Activated CD4-positive, alpha-beta T cell treated with anti-CD3 and anti-CD28 coated beads for 4 hours (primary cell): ENCODE results near the gene TIAM2.

Experiments used
- DNase-seq, 2 donors: peaks; one replicate each; pipeline ENCODE4 v3.0.0-alpha.2; 2020

TIAM2 gene

GRCh38 chr6:155241966-155242365, 246.9 kb downstream of the TIAM2 start:
- no peak for DNase-seq

GRCh38 chr6:155244434-155244833, 249.3 kb downstream of the TIAM2 start:
- DNase-seq, result no peak

GRCh38 chr6:155245193-155245592, 250.1 kb downstream of the TIAM2 start:
- DNase-seq, result no peak

DNA sequence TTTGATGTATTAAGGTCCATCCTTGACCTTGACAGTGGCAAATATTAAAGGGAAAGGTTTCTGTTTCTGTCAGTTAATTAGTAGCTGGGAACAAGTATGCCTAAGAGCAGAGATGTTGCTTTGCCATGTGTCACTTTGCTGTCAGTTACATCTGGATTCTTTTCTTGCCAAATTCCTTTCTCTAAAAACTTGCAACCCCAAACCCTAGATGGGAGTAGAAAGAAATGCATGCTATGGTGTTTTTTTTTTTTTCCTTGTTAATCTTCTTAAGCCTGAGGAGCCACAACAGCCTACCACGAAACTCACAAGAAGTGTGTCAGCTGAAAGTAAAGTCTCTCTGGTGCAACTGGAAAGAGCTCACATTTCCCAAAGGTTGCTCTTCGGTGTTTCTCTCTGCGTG, 250.7 kb downstream of the TIAM2 start:
- DNase-seq, result no peak

DNA sequence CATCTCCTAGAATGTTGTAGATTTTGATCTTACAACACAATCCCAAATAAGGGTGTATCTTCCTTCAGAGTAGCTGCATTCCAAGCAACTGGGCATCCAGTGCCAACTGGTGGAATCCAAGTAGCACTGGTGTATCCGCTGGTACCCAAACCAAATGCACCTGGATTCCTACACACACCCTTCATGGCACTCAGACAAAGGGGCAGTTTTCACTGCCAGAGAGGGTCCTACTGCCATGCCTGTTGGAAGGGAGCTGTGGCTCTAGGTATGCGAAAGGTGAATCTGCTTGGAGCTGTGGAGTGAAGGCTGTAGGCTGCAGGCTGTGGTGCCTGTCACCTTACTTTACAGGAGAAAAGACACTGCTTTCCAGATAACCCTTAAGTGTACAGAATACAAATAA, 251.7 kb downstream of the TIAM2 start:
- no peak for DNase-seq

GRCh38 chr6:155247618-155248007, 252.5 kb downstream of the TIAM2 start:
- no peak for DNase-seq

DNA sequence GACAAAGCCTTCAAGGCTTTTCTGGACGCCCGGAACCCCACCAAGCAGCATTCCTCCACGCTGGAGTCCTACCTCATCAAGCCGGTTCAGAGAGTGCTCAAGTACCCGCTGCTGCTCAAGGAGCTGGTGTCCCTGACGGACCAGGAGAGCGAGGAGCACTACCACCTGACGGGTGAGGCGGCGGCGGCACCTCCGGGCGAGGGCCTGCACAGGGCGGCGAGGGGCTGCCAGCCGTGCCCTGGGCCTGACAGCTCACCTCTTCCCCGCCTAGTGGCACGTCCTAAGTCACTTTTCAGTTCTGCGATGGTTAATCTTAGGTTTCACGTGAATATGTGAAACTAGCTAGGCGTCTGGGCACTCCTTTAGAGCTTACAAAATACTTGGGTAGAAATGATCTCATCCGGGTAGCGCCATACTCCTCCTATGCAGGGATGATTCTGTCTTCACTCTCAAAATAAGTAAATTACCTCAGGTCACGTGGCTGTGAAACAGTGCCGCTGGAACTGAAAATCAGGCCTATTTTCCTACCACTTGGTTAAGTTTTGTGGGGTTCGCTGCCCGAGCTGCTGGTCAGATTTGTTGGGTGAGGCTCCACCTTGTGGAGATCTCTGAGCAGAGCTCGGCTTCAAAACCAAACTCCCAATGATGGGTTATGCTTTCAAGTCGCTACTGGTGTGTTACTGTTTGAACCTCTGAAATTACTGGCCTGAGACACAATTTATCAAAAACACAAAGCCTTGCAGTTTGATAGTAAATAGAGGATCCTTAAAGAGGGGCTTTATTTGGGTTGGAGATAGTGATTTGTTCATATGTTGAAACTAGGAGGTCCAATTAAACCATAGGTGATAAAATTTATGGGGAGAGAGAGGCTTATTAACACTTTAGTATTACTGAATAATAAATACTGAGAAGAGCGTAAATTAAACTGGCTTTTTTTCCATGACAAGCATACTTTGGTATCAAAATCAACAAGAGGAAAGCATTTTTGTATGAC, 253.2 kb downstream of the TIAM2 start:
- peak; percentile 10 to 25 for DNase-seq

DNA sequence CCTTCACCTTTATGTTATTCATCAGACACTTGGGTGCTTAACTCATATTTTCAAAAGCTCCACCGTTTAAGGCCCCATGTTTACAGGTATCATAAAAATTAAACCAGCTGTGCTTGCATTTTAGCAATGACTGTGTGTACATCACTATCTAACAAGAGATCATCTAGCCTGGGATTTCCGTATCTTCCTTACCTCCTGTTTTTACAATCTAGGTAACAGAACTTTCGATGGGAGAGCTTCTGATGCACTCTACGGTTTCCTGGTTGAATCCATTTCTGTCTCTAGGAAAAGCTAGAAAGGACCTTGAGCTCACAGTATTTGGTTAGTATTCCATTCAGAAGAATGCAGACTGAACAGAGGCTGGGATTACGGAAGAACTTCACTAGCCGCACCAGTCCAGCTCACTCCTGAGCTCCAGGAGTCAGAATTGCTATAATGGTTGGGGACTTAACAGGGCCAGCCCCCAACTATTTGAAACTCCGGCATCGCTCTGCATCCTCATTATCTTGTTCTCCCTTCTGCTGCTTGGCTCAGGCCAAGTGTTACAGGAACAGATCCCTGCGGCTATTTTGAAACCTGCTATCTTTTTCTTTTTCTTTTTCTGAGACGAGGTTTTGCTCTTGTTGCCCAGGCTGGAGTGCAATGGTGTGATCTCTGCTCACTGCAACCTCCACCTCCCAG, 255.7 kb downstream of the TIAM2 start:
- DNase-seq, result no peak

DNA sequence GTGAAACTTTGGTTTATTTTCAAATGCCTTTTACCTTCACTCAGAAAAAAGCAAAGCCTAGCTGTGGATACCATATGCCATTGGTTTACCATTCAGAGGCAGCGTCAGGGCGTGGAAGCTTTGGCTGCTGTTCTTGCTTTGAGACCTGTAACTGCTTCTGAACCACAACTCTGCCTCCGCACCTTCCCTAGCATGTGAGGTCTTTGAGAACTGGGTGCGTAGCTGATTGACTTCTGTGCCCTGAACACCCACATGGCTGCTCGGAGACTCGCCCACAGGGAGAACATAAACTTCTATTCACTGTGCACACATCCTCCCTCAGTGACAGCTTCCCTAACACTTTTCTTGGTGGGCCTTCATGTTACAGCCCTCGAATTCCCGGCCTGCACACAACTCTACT, 257.5 kb downstream of the TIAM2 start:
- DNase-seq, result no peak

DNA sequence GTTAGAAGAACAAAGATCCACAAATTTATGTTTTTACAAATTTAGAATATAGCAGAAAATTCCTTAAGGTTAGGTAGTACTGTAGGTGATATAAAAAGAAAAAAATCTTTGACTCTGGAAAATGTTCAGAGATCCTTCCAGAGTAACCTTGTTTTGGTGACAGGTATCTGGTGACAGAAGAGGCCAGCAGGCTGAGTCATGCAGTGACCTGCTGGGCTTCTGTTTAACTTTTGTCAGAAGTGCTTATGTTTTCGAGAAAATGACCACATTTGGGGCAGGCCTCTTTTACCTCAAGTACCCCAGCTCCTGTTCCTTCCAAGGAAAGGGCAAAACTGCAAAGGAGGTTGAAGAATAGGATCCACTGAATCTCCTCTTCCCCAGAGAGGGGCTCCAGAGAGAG, 258.2 kb downstream of the TIAM2 start:
- DNase-seq, result no peak

DNA sequence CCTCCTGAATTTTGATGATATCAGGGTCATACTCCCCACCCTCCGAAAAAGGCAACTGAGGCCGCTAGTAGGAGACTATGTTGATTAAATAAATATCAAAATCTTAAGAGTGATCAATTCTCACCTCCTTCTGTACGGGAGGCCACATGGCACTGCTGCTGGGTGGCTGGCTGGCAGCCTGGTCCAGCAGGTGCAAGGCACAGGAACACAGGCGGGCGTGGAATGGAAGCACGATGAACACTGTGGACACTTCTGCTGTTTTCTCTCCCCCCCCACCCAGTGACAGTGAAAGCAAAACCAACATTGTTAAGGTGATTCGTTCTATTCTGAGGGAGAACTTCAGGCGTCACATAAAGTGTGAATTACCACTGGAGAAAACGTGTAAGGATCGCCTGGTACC, 259.0 kb downstream of the TIAM2 start:
- DNase-seq, result no peak

DNA sequence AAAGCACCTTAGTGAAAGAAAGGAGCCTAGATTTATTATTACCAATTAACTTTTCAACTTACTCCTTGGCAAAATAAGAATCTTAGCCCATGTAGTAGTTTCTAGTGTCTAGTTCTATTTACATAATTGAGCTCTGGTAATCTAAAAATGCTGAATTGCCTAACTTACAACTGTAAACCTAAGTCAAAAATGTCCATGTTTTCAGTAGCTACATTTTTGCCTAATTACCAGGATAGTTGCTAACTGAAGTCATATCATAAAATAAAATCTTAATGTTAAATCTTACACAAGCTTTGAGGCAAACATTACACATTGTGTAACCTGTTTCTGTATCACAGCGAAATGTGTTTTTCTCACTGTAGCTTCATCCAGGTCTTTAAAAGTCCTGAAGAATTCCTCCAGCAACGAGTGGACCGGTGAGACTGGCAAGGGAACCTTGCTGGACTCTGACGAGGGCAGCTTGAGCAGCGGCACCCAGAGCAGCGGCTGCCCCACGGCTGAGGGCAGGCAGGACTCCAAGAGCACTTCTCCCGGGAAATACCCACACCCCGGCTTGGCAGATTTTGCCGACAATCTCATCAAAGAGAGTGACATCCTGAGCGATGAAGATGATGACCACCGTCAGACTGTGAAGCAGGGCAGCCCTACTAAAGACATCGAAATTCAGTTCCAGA, 261.1 kb downstream of the TIAM2 start:
- no peak for DNase-seq

DNA sequence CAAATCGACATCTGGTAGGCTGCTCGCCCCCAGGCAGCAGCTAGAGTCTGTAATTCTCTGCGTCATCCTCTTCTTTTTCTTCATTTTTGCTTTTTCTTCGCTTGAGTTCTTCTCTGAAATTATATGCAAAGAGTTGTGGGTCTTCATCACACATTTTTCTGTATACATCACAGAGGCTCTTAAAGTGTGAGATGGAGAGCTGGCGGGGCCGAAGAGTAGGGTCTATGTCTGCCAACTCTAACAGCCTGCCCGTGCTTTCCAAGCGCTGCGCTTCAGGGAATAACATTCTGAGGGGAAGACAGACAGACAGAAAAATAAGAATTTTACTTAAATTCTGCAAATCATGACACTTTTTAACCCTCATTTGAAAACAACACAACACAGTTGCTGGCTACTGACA, 262.7 kb downstream of the TIAM2 start:
- DNase-seq, result no peak

DNA sequence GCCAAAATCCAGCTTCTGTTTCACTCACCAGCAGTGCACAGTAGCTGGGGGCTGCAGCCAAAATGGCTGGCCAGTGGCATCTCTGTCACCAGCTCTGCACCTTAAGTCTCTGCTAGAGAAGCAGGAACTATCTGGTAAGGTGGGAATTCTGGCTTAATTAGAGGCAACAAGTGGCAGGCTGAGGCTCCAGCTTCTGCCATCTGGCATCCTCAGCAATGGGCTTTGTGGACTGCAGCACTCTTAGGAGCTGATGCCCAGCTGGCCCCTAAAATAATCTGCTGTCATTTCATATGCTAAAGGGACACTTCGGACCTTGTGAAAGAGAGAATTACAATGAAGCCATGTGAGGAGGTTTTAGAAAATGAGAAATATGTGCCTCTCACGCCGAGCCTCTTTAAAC, 264.1 kb downstream of the TIAM2 start:
- no peak for DNase-seq

GRCh38 chr6:155259897-155260296, 264.8 kb downstream of the TIAM2 start:
- DNase-seq, result no peak

DNA sequence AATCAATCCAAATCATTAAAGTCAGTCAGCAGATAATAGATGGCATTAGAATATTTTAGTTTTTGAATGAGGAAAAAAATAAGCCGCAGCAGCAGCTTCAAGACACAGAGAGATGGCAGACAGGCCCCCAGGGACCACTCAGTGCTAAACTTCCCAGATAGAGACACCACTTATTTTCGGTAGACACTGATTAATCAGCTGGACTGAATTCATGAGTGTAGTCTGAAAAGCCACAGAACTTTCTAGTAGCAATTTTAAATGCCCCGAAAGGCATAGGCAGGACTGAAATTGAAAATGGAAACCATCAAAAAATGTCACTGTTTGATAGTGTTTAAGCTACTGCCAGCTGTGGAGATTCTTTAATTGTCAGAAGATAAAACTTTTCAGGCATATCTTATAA, 265.6 kb downstream of the TIAM2 start:
- DNase-seq, result no peak

DNA sequence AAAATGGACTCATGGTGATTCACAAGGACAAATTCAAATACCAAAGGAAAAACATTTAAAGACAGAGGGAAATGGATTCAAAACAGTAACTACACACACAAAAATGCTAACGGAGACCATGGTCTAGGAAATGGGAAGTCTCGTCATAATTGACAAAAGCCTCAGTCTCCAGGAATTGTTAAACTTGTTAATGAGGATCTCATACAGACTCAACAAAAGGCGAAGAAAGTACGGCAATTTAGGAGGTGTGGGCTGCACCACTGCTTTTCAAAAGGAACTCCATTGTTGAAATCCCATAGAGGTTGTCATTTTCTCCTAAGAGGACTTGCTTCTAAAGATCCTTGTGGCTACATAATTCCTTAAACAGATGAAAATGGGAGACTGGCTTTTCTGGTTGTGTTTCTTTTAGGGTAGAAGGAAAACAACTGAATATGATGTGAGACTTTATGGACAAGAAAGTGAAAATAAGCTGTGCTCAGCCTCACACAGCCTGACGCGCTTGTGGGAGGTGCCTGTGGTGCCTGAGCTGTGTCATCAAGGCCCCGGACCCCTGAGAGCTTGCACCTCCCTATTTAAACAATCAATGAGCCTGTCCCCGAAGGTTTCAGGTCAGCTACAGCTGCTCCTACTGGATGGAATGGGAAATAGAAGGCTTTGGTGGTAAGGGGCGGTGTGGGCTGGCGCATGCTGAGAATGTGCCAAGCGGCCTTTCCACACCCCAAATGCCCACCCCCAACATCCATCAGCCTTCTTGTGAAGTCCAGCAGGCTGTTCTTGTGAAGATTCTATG, 266.2 kb downstream of the TIAM2 start:
- DNase-seq, result no peak

- no peak for DNase-seq
Measured at GRCh38 chr6:155262655-155263054, 267.5 kb downstream of the TIAM2 start.

DNA sequence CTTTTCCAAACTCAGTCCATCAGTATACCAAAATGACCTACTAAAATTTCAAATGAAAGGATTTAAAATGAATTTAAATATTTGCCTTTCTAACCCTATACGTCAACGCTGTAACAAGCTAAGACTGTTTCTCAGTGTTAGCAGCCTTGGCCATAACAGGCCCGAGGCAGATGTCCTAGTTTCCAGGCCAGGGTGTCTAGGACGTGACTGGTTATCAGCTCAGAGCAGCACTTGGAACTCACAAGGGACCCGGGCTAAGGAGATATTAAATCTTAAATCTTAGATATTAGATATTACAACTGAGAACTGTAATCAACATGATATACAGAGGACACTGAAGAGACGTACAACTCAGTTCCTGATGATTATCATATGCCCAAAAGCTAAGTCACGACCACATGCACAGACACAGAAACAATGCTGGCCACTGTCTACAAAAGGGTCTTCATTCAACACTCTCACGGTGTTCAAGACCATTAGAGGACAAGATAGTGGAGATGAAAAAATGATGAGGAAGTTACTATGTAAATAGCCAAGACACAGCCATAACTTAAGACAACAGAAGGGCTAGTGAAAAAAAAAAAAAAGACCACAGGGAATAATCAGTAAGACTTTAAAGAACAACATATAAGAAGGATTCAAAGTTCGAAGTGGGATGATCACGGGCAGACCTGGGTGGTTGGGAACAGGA, 268.4 kb downstream of the TIAM2 start, which contains the start of gene CLDN20:
Gene CLDN20, plus strand, starts transcription at position 641 of the 691 bp plus-strand sequence. CDS start 11,707 bp downstream, outside the sequence.
- DNase-seq, result no peak

- DNase-seq, result no peak
Measured at GRCh38 chr6:155264693-155265320, 269.7 kb downstream of the TIAM2 start.

GRCh38 chr6:155265843-155266535, 270.9 kb downstream of the TIAM2 start:
- DNase-seq, result no peak
